Stomach smooth muscle (tissue), 2 donors: ENCODE measurements around the gene APBA3.

Experiments
- H3K27ac ChIP-seq: one replicate; pipeline ENCODE4 v1.7.0; 2013; ENCODE audit warnings: mild to moderate bottlenecking, low read length, inconsistent platforms
- H3K27me3 ChIP-seq, 2 donors: one replicate each; pipeline ENCODE4 v1.7.0; 2013; ENCODE audit warnings: low read length in 2 of 2; ENCODE audit not compliant: insufficient read depth in 2 of 2, control insufficient read depth in 1 of 2
- H3K36me3 ChIP-seq, 2 donors: one replicate each; pipeline ENCODE4 v1.7.0; 2013; ENCODE audit warnings: low read length in 2 of 2; ENCODE audit not compliant: control insufficient read depth in 2 of 2, insufficient read depth in 2 of 2
- H3K4me1 ChIP-seq: one replicate; pipeline ENCODE4 v1.7.0; 2013; ENCODE audit warnings: low read length; ENCODE audit not compliant: control insufficient read depth, insufficient read depth
- H3K4me3 ChIP-seq, 2 donors: one replicate each; pipeline ENCODE4 v1.7.0; 2013; ENCODE audit warnings: low read length in 2 of 2
- H3K9ac ChIP-seq, 2 donors: one replicate each; pipeline ENCODE4 v1.7.0; 2013; ENCODE audit warnings: low read length in 2 of 2, mild to moderate bottlenecking in 1 of 2
- H3K9me3 ChIP-seq, 2 donors: one replicate each; pipeline ENCODE4 v1.7.0; 2013; ENCODE audit warnings: low read length in 2 of 2; ENCODE audit not compliant: control insufficient read depth in 2 of 2
- donor health status: healthy.
- donor health status: Pancreatic carcinoma.

APBA3 gene

DNA sequence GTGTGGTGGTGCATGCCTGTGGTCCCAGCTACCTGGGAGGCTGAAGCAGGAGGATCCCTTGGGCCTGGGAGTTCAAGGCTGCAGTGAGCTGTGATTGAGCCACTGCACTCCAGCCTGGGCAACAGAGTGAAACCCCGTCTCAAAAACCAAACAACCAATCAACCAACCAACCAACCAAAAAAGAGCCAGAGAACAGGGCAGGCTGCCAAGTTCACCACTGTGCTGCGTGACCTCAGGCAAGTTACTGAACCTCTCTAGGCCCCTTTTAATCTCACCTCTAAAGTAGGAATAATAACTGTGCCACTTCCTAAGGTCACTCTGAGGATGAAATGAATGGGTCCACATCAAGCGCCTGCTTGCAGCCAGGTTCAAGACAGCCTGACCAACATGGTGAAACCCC is 36.4 kb downstream of the APBA3 start:
- Histone ChIP-seq H3K4me3 (no peak overlapping the region), H3K4me1 (peaks cover 15% of the 10 kb centered on the region), H3K27ac (no peak overlapping the region), H3K9ac (no peak overlapping the region), H3K36me3 (no peaks in the 10 kb centered on the region), H3K27me3 (peaks cover 26 to 31% of the 10 kb centered on the region in 2 donors), H3K9me3 (no peaks in the 10 kb centered on the region)

DNA sequence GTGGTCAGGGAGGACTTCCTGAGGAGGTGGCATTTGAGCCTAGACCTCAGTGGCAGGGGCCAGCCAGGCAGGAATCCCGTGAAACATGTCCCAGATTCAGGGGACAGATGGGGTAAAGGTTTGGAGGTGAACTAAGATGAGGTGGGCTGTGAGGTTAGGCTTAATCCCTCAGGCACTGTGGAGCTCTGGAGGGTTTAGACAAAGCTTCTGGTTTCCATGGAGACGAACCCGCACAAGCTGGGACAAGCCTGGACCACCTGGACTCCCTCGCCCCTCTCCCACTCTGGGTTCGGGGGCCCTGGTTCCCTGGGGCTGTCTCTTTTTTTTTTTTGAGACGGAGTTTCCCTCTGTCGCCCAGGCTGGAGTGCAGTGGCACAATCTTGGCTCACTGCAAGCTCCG is 37.6 kb downstream of the APBA3 start:
- H3K36me3 ChIP-seq = no peaks in the 10 kb centered on the region
- no peak overlapping the region for H3K4me3 ChIP-seq
- peaks cover 15% of the 10 kb centered on the region for H3K4me1 ChIP-seq
- peaks cover 36 to 38% of the 10 kb centered on the region in 2 donors for H3K27me3 ChIP-seq
- no peaks in the 10 kb centered on the region for H3K9me3 ChIP-seq
- H3K9ac ChIP-seq = no peak overlapping the region
- no peak overlapping the region for H3K27ac ChIP-seq

DNA sequence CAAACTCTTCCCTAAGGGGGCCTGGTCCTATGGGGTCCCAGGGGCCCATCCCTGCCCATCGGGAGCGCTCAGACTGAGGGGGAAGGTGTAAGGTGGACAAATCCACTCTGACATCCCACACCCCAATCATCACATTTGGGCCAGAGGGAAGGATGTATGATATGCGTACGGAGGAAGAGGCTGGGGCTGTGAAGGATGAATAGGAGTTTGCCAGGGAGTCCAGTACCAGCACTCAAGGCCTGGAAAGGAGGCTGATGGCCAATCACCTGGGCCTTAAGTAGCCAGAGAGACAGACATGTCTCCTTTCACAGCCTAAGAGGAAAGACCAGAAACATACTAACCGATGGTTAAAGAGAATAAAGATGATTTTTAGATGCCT is 38.4 kb downstream of the APBA3 start:
- H3K9ac ChIP-seq = no peak overlapping the region
- no peak overlapping the region for H3K27ac ChIP-seq
- peaks cover 36 to 38% of the 10 kb centered on the region in 2 donors for H3K27me3 ChIP-seq
- peaks cover 15% of the 10 kb centered on the region for H3K4me1 ChIP-seq
- H3K4me3 ChIP-seq = no peak overlapping the region
- H3K9me3 ChIP-seq = no peaks in the 10 kb centered on the region
- H3K36me3 ChIP-seq = no peaks in the 10 kb centered on the region

DNA sequence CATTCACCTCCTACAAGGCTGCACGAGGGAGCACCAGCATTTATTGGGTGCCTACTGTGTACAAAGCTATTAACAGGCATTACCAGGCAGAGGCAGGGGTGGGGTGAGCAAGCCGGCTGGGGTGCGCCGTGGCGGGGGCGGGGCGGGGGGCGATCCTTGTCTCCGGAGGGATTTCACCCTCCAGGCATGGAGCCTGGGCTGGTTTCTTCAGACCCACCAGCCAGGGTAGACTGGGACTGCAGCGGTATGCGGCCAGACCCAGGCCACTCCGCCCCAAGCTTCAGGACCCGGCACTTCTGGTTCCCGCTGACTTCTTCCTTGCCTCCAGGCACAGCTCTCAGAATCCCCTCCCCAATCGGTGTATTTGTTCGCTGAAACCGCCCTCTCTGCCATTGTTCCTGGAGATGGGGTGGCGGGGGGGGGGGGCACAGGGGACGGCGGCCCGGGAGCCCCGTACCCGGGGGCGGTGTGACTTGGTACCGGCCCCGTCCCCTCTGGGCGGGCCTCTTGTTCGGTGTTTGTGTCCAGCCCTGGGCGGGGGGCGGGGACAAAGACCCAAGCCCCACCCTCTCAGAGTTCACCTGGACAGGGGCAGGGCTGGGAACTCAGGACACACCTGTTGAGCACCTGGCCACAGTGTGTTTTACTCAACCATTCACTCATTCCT is 38.9 kb downstream of the APBA3 start:
- Histone ChIP-seq H3K4me3 (no peak overlapping the region), H3K36me3 (no peaks in the 10 kb centered on the region), H3K27ac (no peak overlapping the region), H3K27me3 (peaks cover 36 to 38% of the 10 kb centered on the region in 2 donors), H3K4me1 (peaks cover 15% of the 10 kb centered on the region), H3K9ac (no peak overlapping the region), H3K9me3 (no peaks in the 10 kb centered on the region)

DNA sequence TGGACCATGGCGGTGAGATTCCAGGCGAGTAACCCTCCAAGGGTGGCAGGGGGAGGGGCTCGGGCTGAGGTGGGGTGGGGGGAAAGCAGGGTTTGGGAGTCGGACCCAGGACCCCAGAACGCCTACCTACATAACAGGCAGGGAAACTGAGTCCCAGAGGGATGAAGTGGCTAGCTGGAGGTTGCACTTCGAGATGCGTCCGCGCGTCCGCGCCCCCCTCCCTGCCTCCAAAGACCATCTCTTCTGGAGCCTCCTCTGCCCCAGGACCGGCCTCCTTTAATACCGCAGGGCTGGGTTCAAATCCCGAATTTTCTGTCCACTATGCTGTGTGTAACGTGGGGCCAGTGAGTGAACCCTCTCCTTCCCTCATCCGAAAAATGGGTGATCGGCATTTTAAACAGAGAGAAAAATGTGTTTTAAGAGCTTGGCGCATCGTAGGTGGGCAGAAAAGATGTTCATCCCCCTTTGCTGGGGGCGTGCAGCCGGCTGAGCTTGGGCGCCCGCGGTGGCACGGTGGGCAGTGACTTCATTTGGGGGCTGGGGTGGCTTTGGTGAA is 39.5 kb downstream of the APBA3 start:
- Histone ChIP-seq H3K4me1 (peaks cover 15% of the 10 kb centered on the region), H3K27ac (no peak overlapping the region), H3K4me3 (no peak overlapping the region), H3K36me3 (no peaks in the 10 kb centered on the region), H3K9ac (no peak overlapping the region), H3K27me3 (peaks cover 36 to 38% of the 10 kb centered on the region in 2 donors), H3K9me3 (no peaks in the 10 kb centered on the region)

DNA sequence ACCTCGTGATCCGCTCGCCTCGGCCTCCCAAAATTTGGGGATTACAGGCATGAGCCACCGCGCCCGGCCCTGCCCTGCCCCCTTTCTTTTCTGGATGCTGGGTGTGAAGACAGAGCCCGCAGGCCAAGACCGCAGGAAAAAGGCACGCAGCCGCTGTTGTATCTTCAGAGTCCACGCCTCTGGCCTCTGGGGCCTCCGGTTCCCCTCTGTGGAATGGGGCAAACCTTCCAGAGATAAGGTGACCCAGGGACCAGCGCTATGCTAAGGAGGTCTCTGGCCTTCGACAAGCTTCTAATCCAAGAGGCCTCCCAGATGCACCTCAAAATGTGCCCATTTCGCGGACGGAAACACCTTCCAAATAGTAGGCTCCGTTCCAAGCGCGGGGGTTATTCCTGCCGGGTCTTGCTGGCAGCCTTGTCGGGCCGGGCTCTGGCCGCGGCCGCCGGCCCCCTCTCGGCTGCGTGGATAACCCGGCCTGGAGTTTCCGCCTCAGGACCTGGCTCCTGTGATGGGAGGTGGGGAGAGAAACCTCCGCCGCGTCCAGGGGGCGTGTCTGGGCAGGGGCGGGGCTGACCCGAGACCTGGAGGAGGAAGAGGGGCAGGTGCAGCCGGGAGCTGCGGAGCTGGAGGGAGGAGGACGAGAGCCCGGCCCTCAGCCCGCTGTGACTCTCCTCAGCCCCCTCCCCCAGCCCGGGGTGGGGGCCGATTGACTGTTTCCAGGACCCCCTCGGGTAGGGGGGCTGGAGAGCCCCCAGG is 40.2 kb downstream of the APBA3 start:
- no peak overlapping the region for H3K9ac ChIP-seq
- no peaks in the 10 kb centered on the region for H3K9me3 ChIP-seq
- H3K4me3 ChIP-seq = no peak overlapping the region
- H3K36me3 ChIP-seq = no peaks in the 10 kb centered on the region
- H3K27ac ChIP-seq = no peak overlapping the region
- peaks cover 15% of the 10 kb centered on the region for H3K4me1 ChIP-seq
- peaks cover 36 to 38% of the 10 kb centered on the region in 2 donors for H3K27me3 ChIP-seq

DNA sequence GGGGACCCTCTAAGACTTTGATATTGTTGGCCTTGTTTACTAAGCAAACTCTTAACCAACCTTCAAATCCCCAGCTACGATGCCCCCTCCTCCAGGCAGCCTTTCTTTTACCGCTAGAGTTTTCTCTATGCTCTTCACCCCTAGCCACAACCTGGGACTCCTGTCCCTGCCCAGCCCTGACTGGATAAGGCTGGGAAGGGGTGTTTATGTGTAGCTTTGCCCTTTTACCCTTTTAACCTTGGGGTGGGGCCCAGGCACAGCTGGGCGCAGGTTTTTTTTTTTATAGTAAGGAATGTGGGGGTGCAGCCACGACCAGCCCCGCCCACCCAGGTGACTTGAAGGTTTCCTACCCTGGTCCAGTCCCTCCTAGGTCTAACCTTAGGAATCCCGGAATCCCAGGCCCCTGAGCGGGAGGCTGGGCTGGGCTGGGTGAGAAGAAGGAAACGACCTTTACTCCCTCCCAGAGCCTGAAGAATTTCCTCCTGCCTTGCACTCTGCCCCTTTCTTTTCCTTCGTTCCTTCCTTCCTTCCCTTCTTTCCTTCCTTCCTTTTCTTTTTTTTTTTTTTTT is 41.1 kb downstream of the APBA3 start:
- Histone ChIP-seq H3K9me3 (no peaks in the 10 kb centered on the region), H3K9ac (no peak overlapping the region), H3K4me1 (peaks cover 15% of the 10 kb centered on the region), H3K36me3 (no peaks in the 10 kb centered on the region), H3K27me3 (peaks cover 36 to 38% of the 10 kb centered on the region in 2 donors), H3K27ac (no peak overlapping the region), H3K4me3 (no peak overlapping the region)

DNA sequence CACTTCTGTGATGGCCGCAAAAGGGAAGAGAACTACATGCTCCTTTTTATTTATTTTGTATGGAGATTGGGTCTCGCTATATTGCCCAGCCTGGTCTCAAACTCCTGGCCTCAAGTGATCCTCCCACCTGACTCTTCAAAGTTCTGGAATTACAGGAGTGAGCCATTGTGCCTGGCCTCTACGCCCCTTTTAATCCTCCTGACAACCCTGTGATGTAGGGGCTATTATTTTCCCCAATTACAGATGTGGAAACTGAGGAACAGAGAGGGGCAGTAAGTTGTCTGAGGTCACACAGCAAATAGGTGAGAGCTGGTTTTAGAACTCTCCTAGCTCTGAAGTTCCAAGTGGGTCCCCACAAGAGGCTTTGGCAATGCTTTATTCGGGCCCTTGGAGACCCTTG is 41.6 kb downstream of the APBA3 start:
- Histone ChIP-seq H3K27me3 (peaks cover 34 to 36% of the 10 kb centered on the region in 2 donors), H3K9ac (no peak overlapping the region)

DNA sequence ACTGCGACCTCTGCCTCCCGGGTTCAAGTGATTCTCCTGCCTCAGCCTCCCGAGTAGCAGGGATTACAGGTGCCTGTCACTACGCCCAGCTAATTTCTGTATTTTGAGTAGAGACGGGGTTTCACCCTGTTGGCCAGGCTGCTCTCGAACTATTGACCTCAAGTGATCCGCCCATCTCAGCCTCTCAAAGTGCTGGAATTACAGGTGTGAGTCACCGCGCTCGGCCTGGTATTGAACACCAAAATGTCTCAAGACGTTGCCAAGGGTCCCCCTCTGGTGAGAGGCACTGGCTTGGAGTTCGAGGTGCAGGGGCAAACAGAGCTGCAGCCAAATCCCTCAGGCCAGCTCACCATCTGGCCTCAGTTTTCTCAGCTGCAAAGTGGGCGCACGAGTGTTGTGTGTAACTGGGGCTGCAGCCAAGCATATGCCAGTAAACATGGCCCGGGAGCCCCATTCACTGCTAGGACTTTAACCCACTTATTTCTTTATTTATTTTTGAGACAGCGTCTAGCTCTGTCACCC is 45.3 kb downstream of the APBA3 start:
- Histone ChIP-seq H3K9ac (no peak overlapping the region), H3K36me3 (no peaks in the 10 kb centered on the region)

More for the DNA sequence above, 41.6 kb downstream of the APBA3 start:
- no peaks in the 10 kb centered on the region for H3K9me3 ChIP-seq
- no peak overlapping the region for H3K27ac ChIP-seq
- peaks cover 15% of the 10 kb centered on the region for H3K4me1 ChIP-seq
- no peaks in the 10 kb centered on the region for H3K36me3 ChIP-seq
- H3K4me3 ChIP-seq = no peak overlapping the region

DNA sequence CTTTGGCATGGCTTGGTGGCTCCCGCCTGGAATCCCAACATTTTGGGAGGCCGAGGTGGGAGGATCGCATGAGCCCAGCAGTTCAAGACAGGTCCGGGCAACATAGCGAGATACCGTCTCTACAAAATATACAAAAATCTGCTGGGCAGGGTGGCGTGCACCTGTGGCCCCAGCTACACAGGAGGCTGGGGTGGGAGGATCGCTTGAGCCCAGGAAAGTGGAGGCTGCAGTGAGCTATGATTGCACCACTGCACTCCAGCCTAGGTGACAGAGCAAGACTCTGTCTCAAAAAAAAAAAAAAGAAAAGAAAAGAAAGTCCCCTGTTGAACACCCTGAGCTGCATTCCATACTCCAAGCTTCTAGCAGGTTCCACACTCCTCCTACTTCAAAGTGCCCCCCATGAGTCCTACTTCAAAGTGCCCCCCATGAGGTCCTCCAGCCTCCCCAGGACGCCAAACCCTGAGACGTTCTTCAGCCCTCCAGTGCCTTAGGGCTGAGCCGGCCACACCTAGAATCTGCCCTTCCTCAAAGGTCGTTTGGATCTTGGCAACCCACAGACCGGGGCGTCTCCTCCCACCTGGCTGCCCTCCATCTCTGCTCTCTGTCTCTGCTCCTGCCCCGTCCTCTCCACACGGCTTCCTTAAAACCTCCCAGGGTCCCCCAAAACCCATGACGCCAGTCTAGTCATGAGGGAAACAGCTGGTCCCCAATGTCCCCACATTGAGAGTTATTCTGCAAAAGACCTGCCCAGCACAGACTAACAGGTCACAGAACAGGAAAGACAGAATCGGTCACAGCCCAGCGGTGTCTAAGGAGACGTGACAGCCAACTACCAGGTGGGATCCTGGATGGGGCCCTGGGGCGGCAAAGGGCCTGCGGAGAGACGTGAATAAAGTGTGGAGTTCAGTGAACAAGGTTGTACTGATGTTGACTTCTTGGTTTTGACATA is 48.6 kb downstream of the APBA3 start:
- Histone ChIP-seq H3K36me3 (no peaks in the 10 kb centered on the region), H3K9me3 (no peaks in the 10 kb centered on the region), H3K4me3 (no peak overlapping the region), H3K9ac (no peak overlapping the region), H3K27ac (no peak overlapping the region), H3K4me1 (peaks cover 9% of the 10 kb centered on the region), H3K27me3 (no peaks in the 10 kb centered on the region)

More for the DNA sequence above, 45.3 kb downstream of the APBA3 start:
- H3K4me1 ChIP-seq = peaks cover 10% of the 10 kb centered on the region
- H3K4me3 ChIP-seq = no peak overlapping the region
- no peak overlapping the region for H3K27ac ChIP-seq
- no peaks in the 10 kb centered on the region for H3K9me3 ChIP-seq
- H3K27me3 ChIP-seq = peaks cover 18 to 21% of the 10 kb centered on the region in 2 donors
